Measurements from ENCODE around the gene CCDC63.
"Not testable (repeated sequence)": the region's sequence is repeated elsewhere in the genome, so short reads cannot be mapped to it uniquely, and the experiment has no call there.

The CCDC63 gene

GRCh38 chr12:110923192-110923591 lies 76.4 kb downstream of the CCDC63 start:
- DNase-seq = no peak

- DNase-seq = no peak
These were observed 77.0 kb downstream of the CCDC63 start for GRCh38 chr12:110923692-110924334.

- no peak for DNase-seq
These were observed 80.8 kb downstream of the CCDC63 start for GRCh38 chr12:110927546-110927945.

GRCh38 chr12:110928700-110929099 lies 81.9 kb downstream of the CCDC63 start:
- DNase-seq = no peak

- DNase-seq = no peak
These were observed 83.0 kb downstream of the CCDC63 start for GRCh38 chr12:110929818-110930217.

GRCh38 chr12:110930348-110931314 lies 83.8 kb downstream of the CCDC63 start:
- no peak for DNase-seq

GRCh38 chr12:110931315-110931728 lies 84.5 kb downstream of the CCDC63 start:
- DNase-seq = no peak

GRCh38 chr12:110932046-110932445 lies 85.3 kb downstream of the CCDC63 start:
- no peak for DNase-seq

GRCh38 chr12:110933326-110933974 lies 86.7 kb downstream of the CCDC63 start:
- no peak for DNase-seq

GRCh38 chr12:110934093-110934852 lies 87.5 kb downstream of the CCDC63 start:
- no peak for DNase-seq

- no peak for DNase-seq
These were observed 88.8 kb downstream of the CCDC63 start for GRCh38 chr12:110935588-110935987.

- no peak for DNase-seq
These were observed 89.7 kb downstream of the CCDC63 start for GRCh38 chr12:110936367-110937103.

GRCh38 chr12:110937104-110937641 lies 90.4 kb downstream of the CCDC63 start:
- peak; percentile 26 for DNase-seq

GRCh38 chr12:110940296-110940695 lies 93.5 kb downstream of the CCDC63 start:
- no peak for DNase-seq

GRCh38 chr12:110940933-110941332 lies 94.1 kb downstream of the CCDC63 start:
- no peak for DNase-seq

GRCh38 chr12:110941391-110941790 lies 94.6 kb downstream of the CCDC63 start:
- DNase-seq = no peak

- DNase-seq = no peak
These were observed 96.6 kb downstream of the CCDC63 start for GRCh38 chr12:110943373-110943772.

GRCh38 chr12:110948041-110948440 lies 101.3 kb downstream of the CCDC63 start:
- DNase-seq = no peak

GRCh38 chr12:110950466-110950865 lies 103.7 kb downstream of the CCDC63 start:
- DNase-seq = not testable (repeated sequence)

- not testable (repeated sequence) for DNase-seq
These were observed 104.1 kb downstream of the CCDC63 start for GRCh38 chr12:110950867-110951266.
